Measurements from ENCODE around the gene RBM4B.

The RBM4B gene

GRCh38 chr11:66708701-66709100 is 31.0 kb upstream of the RBM4B start:
- H3K36me3 ChIP-seq (ENCODE audit: insufficient read depth, low read length), result peaks cover 60% of the 10 kb centered on the region
- H3K4me3 ChIP-seq (ENCODE audit: low read depth, low read length, poor library complexity, severe bottlenecking), result no peak overlapping the region
- no peaks in the 10 kb centered on the region for H4K20me1 ChIP-seq (ENCODE audit: insufficient read depth, low read length)
- no peak overlapping the region for H3K27ac ChIP-seq (ENCODE audit: low read depth, low read length, poor library complexity, severe bottlenecking)
- H3K79me2 ChIP-seq (ENCODE audit: insufficient read depth, low read length), result no peaks in the 10 kb centered on the region
- H3F3A ChIP-seq (ENCODE audit: insufficient read depth, low read length), result no peaks in the 10 kb centered on the region
- H3K4me1 ChIP-seq (ENCODE audit: insufficient read depth, low read length, severe bottlenecking), result no peaks in the 10 kb centered on the region
- no peak overlapping the region for H2AFZ ChIP-seq (ENCODE audit: low read length)
- TF ChIP-seq, protein P1, sequence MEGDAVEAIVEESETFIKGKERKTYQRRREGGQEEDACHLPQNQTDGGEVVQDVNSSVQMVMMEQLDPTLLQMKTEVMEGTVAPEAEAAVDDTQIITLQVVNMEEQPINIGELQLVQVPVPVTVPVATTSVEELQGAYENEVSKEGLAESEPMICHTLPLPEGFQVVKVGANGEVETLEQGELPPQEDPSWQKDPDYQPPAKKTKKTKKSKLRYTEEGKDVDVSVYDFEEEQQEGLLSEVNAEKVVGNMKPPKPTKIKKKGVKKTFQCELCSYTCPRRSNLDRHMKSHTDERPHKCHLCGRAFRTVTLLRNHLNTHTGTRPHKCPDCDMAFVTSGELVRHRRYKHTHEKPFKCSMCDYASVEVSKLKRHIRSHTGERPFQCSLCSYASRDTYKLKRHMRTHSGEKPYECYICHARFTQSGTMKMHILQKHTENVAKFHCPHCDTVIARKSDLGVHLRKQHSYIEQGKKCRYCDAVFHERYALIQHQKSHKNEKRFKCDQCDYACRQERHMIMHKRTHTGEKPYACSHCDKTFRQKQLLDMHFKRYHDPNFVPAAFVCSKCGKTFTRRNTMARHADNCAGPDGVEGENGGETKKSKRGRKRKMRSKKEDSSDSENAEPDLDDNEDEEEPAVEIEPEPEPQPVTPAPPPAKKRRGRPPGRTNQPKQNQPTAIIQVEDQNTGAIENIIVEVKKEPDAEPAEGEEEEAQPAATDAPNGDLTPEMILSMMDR (IDR thresholded peaks at IDR 0.05; ENCODE audit: low read length), result no peak
- TF ChIP-seq EZH2 (IDR thresholded peaks at IDR 0.05; ENCODE audit: borderline replicate concordance, low read length), result no peak
- no peak overlapping the region for H3K4me2 ChIP-seq (ENCODE audit: low read length)
- H3K27me3 ChIP-seq (ENCODE audit: insufficient read depth, low read length), result no peaks in the 10 kb centered on the region
- no peaks in the 10 kb centered on the region for H3K9me2 ChIP-seq (ENCODE audit: low read depth, low read length)
- H3K9me3 ChIP-seq (ENCODE audit: low read length), result no peaks in the 10 kb centered on the region
- no peak overlapping the region for H3K9ac ChIP-seq (ENCODE audit: low read length)

- Histone ChIP-seq H3K4me2 (ENCODE audit: low read length) (no peak overlapping the region), H3K36me3 (ENCODE audit: insufficient read depth, low read length) (peaks cover 54% of the 10 kb centered on the region), H2AFZ (ENCODE audit: low read length) (no peak overlapping the region), H3K27me3 (ENCODE audit: insufficient read depth, low read length) (no peaks in the 10 kb centered on the region), H3K4me1 (ENCODE audit: insufficient read depth, low read length, severe bottlenecking) (no peaks in the 10 kb centered on the region), H3F3A (ENCODE audit: insufficient read depth, low read length) (no peaks in the 10 kb centered on the region), H3K27ac (ENCODE audit: low read depth, low read length, poor library complexity, severe bottlenecking) (no peak overlapping the region), H3K9me2 (ENCODE audit: low read depth, low read length) (no peaks in the 10 kb centered on the region), H3K4me3 (ENCODE audit: low read depth, low read length, poor library complexity, severe bottlenecking) (no peak overlapping the region), H3K9me3 (ENCODE audit: low read length) (no peaks in the 10 kb centered on the region), H3K9ac (ENCODE audit: low read length) (no peak overlapping the region), H4K20me1 (ENCODE audit: insufficient read depth, low read length) (no peaks in the 10 kb centered on the region), H3K79me2 (ENCODE audit: insufficient read depth, low read length) (no peaks in the 10 kb centered on the region)
- TF ChIP-seq, protein P1 (IDR thresholded peaks at IDR 0.05; ENCODE audit: low read length), result no peak
- TF ChIP-seq EZH2 (IDR thresholded peaks at IDR 0.05; ENCODE audit: borderline replicate concordance, low read length), result no peak
These were observed 30.4 kb upstream of the RBM4B start for GRCh38 chr11:66708094-66708493.

DNA sequence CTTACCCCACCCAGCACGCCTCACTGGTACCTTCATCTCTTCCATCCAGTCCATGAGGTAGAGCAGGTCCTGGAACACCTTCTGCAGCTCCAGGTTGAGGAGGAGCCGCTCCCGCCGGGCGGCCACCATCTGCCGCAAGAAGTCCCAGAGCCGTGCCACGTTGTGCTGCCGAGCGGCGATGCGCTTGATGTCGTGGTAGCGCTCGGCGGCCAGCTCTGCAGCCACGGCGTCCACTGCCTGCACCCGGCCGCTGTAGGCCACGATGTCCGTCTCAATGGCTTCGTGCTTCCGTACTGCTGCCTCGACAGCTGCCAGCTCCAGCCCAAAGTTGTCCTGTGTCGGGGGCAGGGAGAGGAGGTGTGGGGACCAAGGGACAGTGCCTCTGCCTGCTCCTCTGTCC is 29.8 kb upstream of the RBM4B start:
- H3K9me2 ChIP-seq (ENCODE audit: low read depth, low read length), result no peaks in the 10 kb centered on the region

More for the DNA sequence above, 29.8 kb upstream of the RBM4B start:
- Histone ChIP-seq H3K9me3 (ENCODE audit: low read length) (no peaks in the 10 kb centered on the region), H3K27ac (ENCODE audit: low read depth, low read length, poor library complexity, severe bottlenecking) (no peak overlapping the region), H2AFZ (ENCODE audit: low read length) (no peak overlapping the region), H3K4me1 (ENCODE audit: insufficient read depth, low read length, severe bottlenecking) (no peaks in the 10 kb centered on the region), H3F3A (ENCODE audit: insufficient read depth, low read length) (no peaks in the 10 kb centered on the region), H3K4me2 (ENCODE audit: low read length) (no peak overlapping the region), H3K79me2 (ENCODE audit: insufficient read depth, low read length) (no peaks in the 10 kb centered on the region), H4K20me1 (ENCODE audit: insufficient read depth, low read length) (no peaks in the 10 kb centered on the region), H3K4me3 (ENCODE audit: low read depth, low read length, poor library complexity, severe bottlenecking) (no peak overlapping the region), H3K9ac (ENCODE audit: low read length) (no peak overlapping the region), H3K36me3 (ENCODE audit: insufficient read depth, low read length) (peaks cover 54% of the 10 kb centered on the region), H3K27me3 (ENCODE audit: insufficient read depth, low read length) (no peaks in the 10 kb centered on the region)
- TF ChIP-seq EZH2 (IDR thresholded peaks at IDR 0.05; ENCODE audit: borderline replicate concordance, low read length), result no peak
- TF ChIP-seq, protein P1 (IDR thresholded peaks at IDR 0.05; ENCODE audit: low read length), result no peak

Data from OCI-LY1 (cell line).